GM12874 (cell line): ENCODE results near the gene MAST1.

Source experiments
- TF ChIP-seq, protein P1 (sequence below): IDR thresholded peaks from 2 replicates; pipeline ENCODE4 v1.5.1; 2011; ENCODE audit warnings: low read depth, mild to moderate bottlenecking, control low read depth, low read length, moderate library complexity; ENCODE audit not compliant: insufficient read depth

The MAST1 gene

DNA sequence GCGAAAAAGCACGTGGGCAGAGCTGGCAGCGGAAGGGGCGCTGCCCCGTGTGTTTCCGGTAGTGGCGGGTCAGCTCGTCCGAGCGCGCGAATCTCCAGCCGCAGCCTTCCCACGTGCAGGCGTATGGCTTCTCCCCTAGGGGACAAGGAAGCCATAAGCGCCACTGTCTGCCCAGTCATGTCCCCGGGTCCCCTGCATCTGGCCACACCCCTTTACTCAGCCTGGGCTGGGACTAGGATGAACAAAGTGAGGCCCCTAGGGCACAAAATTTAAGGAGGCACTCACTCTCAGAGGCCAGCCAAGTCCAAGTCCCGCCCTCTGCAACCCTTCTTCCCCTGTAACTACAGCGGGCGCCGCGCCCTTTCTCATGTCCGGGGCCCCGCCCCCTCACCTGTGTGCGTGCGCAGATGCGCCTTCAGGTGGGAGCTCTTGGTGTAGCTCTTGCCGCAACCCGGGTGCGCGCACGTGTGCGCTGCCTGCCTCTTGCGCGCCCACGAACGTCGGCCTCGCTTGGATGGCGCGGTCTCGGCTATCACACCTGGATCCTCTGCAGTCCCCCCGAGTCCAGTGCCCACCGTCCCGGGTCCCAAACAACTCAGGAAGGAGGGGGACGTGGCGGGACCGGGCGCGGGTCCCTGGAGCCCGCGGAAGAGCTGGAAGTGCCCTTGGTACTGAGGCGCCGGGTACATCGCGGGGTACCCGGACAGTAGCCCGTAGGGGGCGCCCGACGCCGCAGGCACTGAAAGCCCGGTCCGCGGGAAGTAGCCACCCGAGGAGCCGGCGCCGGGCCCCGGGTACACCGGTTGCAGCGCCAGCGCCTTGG is 46.8 kb downstream of the MAST1 start:
- TF ChIP-seq, protein P1, sequence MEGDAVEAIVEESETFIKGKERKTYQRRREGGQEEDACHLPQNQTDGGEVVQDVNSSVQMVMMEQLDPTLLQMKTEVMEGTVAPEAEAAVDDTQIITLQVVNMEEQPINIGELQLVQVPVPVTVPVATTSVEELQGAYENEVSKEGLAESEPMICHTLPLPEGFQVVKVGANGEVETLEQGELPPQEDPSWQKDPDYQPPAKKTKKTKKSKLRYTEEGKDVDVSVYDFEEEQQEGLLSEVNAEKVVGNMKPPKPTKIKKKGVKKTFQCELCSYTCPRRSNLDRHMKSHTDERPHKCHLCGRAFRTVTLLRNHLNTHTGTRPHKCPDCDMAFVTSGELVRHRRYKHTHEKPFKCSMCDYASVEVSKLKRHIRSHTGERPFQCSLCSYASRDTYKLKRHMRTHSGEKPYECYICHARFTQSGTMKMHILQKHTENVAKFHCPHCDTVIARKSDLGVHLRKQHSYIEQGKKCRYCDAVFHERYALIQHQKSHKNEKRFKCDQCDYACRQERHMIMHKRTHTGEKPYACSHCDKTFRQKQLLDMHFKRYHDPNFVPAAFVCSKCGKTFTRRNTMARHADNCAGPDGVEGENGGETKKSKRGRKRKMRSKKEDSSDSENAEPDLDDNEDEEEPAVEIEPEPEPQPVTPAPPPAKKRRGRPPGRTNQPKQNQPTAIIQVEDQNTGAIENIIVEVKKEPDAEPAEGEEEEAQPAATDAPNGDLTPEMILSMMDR: peak; percentile 84

DNA sequence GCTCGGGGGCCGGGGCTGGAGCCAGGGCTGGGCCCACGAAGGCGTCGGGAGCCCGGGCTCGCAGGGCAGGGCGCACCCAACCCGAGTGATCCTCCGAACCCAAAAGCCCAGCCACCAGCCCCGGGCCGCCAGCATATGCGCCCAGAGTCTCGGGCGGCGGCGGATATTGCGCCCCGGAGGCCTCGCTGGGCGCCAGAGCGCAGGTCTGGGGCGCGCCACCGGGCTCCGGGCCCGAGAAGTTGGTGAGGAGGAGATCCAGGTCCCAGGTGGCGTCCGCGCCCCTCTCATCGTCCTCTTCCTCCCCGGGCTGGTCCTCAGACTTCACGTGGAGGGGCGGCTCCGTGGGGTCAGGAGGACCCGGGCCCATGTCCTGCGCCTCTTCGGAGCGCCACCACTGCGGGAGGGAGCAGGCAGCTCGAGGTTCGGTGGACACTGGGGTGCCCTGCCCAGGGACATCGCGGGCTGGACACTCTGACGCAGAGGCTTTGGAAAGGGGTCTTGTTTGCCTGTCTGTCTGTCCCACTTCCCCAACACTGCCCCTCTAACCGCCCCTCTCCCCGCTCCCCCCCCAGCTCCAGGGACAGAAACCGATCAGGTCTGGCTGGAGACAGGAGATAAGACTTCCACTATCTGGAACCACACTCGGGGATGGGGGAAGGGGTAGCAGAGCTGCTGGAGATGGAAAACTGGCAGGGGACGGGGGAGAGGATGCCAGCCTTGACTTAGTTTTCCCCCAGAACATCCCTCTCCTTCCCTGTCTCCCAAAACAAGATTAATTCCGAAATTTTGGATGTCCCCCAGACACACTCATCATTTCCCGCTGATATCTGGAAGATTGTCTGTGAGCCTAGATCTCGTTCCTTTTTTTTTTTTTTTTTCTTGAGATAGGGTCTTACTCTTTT is 47.7 kb downstream of the MAST1 start:
- TF ChIP-seq, protein P1: no peak

DNA sequence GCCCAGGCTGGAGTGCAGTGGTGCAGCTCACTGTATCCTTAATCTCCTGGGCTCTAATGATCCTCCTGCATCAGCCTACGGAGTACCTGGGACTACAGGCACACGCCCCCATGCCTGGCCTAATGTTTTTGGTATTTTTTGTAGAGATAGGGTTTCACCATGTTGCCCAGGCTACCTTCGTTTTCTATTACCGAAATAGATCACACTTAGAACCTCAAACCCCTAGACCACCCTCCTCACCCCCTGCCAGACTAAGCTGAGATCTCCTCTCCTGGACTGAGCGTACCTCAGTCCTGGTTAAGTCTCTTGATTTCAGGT is 48.3 kb downstream of the MAST1 start:
- TF ChIP-seq, protein P1: no peak

DNA sequence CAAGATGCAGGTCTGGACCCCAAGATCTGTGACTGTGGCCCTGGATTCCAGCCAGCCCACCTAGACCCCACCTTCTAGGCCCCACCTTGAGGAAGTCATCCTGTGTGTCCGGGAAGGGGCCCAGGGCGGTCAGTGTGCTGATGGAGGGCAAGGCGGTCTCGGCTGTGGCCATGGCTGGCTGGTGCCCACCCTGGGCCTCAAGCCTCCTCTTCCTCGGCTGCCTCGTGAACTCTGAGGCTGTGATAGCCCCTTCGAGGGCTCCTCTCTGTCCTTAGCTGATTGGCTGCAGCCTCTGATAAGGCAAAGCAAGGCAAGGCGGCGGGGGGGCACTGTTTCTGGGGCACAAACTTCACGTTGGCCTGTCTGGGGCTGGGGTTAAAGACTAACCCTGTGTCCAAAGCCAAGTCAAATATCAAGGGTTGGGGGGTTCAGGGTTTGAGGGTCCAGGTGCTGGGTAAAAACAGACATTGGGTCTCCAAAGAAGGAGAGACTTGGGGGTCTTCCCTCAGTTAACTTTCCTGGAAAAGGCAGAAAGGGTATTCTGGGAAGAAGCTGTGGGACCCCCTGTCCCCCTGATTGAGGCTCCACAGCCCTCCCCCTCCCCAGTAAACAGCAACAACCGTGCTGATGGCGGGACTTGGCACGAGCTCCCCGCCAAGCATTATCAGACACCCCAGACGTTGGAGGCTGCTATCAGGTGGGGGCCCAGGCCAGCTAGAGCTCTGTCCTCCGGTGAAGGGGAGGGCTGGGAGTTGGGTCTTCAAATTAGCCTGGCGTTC is 48.8 kb downstream of the MAST1 start, which contains the start of gene KLF1:
KLF1 (minus strand) TSS at position 233 of the 779 bp plus-strand sequence; CDS start at position 172, 61 bp downstream.
- TF ChIP-seq, protein P1: no peak

DNA sequence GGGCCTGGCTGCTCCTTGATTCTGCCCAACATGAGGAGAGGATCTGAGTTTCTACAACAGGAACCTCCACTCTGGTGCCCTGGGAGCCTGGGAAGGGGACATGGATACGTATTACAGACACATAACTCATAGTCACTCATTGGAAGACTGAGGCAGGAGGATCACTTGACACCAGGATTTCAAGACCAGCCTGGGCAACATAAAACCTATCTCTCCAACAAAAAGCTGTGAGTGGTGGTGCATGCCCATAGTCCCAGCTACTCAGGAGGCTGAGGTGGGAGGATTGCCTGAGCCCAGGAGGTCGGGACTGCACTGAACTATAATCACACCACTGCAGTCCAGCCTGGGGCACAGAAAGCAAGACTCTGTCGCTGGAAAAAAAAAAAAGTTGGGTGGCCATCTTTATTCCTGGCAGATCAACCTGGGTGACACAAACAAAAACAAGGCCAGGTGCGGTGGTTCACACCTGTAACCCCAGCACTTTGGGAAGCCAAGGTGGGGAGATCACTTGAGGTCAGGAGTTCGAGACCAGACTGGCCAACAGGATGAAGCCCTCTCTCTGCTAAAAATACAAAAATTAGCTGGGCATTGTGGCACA is 49.8 kb downstream of the MAST1 start:
- TF ChIP-seq, protein P1: no peak

DNA sequence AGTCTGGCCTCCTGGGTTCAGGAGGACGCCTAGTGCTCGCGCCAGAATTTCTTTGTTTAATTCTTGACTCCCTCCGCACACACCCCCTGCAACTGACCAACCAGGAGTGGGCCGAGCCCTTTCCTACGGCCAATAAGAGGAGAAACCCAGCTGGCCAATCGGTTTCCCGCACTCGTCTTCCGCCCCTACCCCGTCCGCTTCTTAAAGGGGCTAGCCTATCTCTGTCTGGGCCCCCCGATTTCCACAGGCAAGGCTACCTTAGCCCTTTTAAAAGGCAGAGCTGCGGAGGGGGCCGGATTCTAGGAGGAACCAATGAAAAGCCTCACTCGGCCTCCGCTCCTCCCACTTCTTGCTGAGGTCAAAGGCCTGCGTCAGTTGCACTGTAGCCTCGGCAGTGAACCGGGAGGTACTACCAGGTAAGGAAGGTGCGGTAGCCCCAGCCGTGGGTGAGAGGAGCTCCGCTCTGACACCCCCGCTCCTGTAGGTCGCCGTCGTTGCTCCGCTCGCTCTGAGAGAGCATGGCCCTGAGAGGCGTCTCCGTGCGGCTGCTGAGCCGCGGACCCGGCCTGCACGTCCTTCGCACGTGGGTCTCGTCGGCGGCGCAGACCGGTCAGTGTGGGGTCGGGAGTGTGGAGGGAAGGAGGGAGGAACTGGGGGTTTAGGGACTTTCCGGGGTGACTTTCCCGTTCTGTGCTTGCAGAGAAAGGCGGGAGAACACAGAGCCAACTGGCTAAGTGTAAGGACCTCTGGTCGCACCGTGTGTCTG is 52.7 kb downstream of the MAST1 start, which contains the start of gene GCDH:
GCDH (plus strand) TSS at position 374 of the 766 bp plus-strand sequence; CDS start at position 519, 145 bp downstream.
- TF ChIP-seq, protein P1: no peak
